ENCODE results near the gene PABPN1L.

GRCh38 chr16:88910284-88911135, 44.0 kb upstream of the PABPN1L start:
- TF ChIP-seq CTCF (IDR thresholded peaks at IDR 0.05), result no peak
- no peak for TF ChIP-seq POLR2A (IDR thresholded peaks at IDR 0.05)
